HCT116 (cell line): ENCODE data around the gene CLEC17A. TPM values are rescaled to one million over a fixed set of nuclear protein-coding genes. Genes with fewer than 3 reads are reported as not detected.

Experiments
- ATAC-seq: fragments of 200-7000 bp; cut with Tn5 transposase; 2 replicates; pipeline ENCODE4 v1.9.1; 2020; ENCODE audit warnings: mild to moderate bottlenecking, moderate library complexity
- BruUV-seq: library from RNA; stranded (reverse); fragments of 400-500 nt; replicated peaks from 2 replicates; lab custom pipeline; 2021; lab: Mats Ljungman, UMichigan
- CTCF ChIA-PET: fragments of 300-600 bp; sonication (Branson Sonifier 250); formaldehyde crosslinking; loops from one replicate; lab custom pipeline; 2021; ENCODE audit warnings: antibody characterized with exemption; lab: Charles Lee
- POLR2A ChIA-PET: fragments of 300-600, 350-600 bp; sonication (Branson Sonifier 250); formaldehyde crosslinking; loops from one replicate; lab custom pipeline; 2021; ENCODE audit warnings: antibody characterized with exemption; lab: Charles Lee
- RAD21 ChIA-PET, 2 experiments: fragments of 300-600 bp; sonication (Branson Sonifier 250); formaldehyde crosslinking; loops; one replicate each; lab custom pipeline; 2023; ENCODE audit warnings: low total read pairs in 2 of 2; ENCODE audit not compliant: uncharacterized antibody in 2 of 2, unreplicated experiment in 2 of 2, low non-redundant PET in 1 of 2; lab: Charles Lee
- DNase-seq: peaks from one replicate; pipeline ENCODE4 v3.0.0-alpha.2; 2010; ENCODE audit warnings: low read depth, low spot score
- H2AFZ ChIP-seq: fragments of 200-600 bp; shearing (Covaris generic), sonication (generic); 2 replicates; pipeline ENCODE4 v1.6.1; 2017; ENCODE audit warnings: low read depth, mixed run types, mixed read lengths, antibody characterized with exemption, low read length; ENCODE audit not compliant: poor library complexity, severe bottlenecking
- H3K27ac ChIP-seq: 2 replicates; pipeline ENCODE4 v1.5.1; 2012; ENCODE audit warnings: low read depth, low read length
- H3K27me3 ChIP-seq: fragments of 200-600 bp; sonication (generic); 2 replicates; pipeline ENCODE4 v1.6.1; 2016; ENCODE audit warnings: mixed run types, low read length, mixed read lengths; ENCODE audit not compliant: insufficient read depth
- H3K36me3 ChIP-seq, 2 experiments: fragments of 200-500 bp in 1 of 2; fragments of 200-600 bp in 1 of 2; sonication (Bioruptor generic) in 1 of 2; sonication (generic) in 1 of 2; 2 replicates each; pipeline versions ENCODE4 v1.5.1 to v1.6.1; 2014 to 2016; ENCODE audit warnings: low read length in 2 of 2, inconsistent platforms in 1 of 2, mixed read lengths in 1 of 2, mixed run types in 1 of 2; ENCODE audit not compliant: insufficient read depth in 2 of 2, control insufficient read depth in 1 of 2
- H3K4me1 ChIP-seq, 2 experiments: fragments of 200-600 bp in 1 of 2; sonication (generic) in 1 of 2; 2 replicates each; pipeline versions ENCODE4 v1.5.1 to v1.6.1; 2012 to 2017; ENCODE audit warnings: low read length in 2 of 2, inconsistent platforms in 1 of 2, mild to moderate bottlenecking in 1 of 2, mixed read lengths in 1 of 2, mixed run types in 1 of 2, moderate library complexity in 1 of 2; ENCODE audit not compliant: insufficient read depth in 2 of 2, control insufficient read depth in 1 of 2
- H3K4me2 ChIP-seq: fragments of 200-600 bp; sonication (generic); 2 replicates; pipeline ENCODE4 v1.6.1; 2017; ENCODE audit warnings: mixed run types, low read length, mixed read lengths
- H3K4me3 ChIP-seq, 2 experiments: fragments of 200-600 bp in 1 of 2; sonication (generic) in 1 of 2; replicated peaks in 1 of 2; 2 replicates each; pipeline ENCODE4 v1.5.1; 2011 to 2016; ENCODE audit warnings: low read length in 2 of 2, control low read depth in 1 of 2, low read depth in 1 of 2, mild to moderate bottlenecking in 1 of 2, mixed read lengths in 1 of 2, mixed run types in 1 of 2
- H3K79me2 ChIP-seq: fragments of 200-600 bp; sonication (generic); 2 replicates; pipeline ENCODE4 v1.6.1; 2017; ENCODE audit warnings: mild to moderate bottlenecking, mixed run types, low read length, moderate library complexity, mixed read lengths; ENCODE audit not compliant: insufficient read depth
- H3K9ac ChIP-seq: fragments of 200-600 bp; sonication (generic); 2 replicates; pipeline ENCODE4 v1.6.1; 2016; ENCODE audit warnings: low read length, mixed read lengths
- H3K9me2 ChIP-seq: fragments of 200-600 bp; sonication (generic), shearing (Covaris generic); 2 replicates; pipeline ENCODE4 v1.6.1; 2017; ENCODE audit warnings: mixed run types, mild to moderate bottlenecking, moderate library complexity; ENCODE audit not compliant: insufficient read depth
- H3K9me3 ChIP-seq, 2 experiments: fragments of 200-500 bp in 1 of 2; fragments of 200-600 bp in 1 of 2; sonication (Bioruptor generic) in 1 of 2; sonication (generic) in 1 of 2; 2 replicates each; pipeline ENCODE4 v1.6.1; 2014 to 2017; ENCODE audit warnings: low read length in 2 of 2, mixed read lengths in 2 of 2, inconsistent platforms in 1 of 2, low read depth in 1 of 2, mild to moderate bottlenecking in 1 of 2, mixed run types in 1 of 2, moderate library complexity in 1 of 2; ENCODE audit not compliant: control insufficient read depth in 1 of 2, insufficient read depth in 1 of 2
- H4K20me1 ChIP-seq: fragments of 200-600 bp; sonication (generic), shearing (Covaris generic); 2 replicates; pipeline ENCODE4 v1.6.1; 2017; ENCODE audit warnings: mixed run types, mild to moderate bottlenecking, moderate library complexity; ENCODE audit not compliant: insufficient read depth
- CBX3 ChIP-seq: IDR thresholded peaks from 2 replicates; pipeline ENCODE4 v1.6.1; 2012; ENCODE audit warnings: low read depth
- JUND ChIP-seq: IDR thresholded peaks from 2 replicates; pipeline ENCODE4 v1.6.1; 2012
- SRF ChIP-seq: IDR thresholded peaks from 2 replicates; pipeline ENCODE4 v1.6.1; 2012; ENCODE audit warnings: low read depth
- ZBTB33 ChIP-seq: IDR thresholded peaks from 2 replicates; pipeline ENCODE4 v1.6.1; 2011; ENCODE audit warnings: mild to moderate bottlenecking, low read length, moderate library complexity; ENCODE audit not compliant: insufficient replicate concordance; ENCODE audit errors: extremely low read depth
- ZFX ChIP-seq: fragments of 450-650 bp; IDR thresholded peaks from 2 replicates; pipeline ENCODE4 v1.6.1; 2017
- intact Hi-C: fragments of 100-400 bp; cut with micrococcal nuclease; formaldehyde crosslinking; loops from 2 replicates; pipeline ENCODE4 v1.10.0; 2022
- total RNA-seq: library from RNA; stranded (reverse); gene quantifications from one replicate; pipeline ENCODE4 v1.2.1, GENCODE V29; 2021; ENCODE audit not compliant: unreplicated experiment
- TF ChIP-seq, protein P1 (sequence below): IDR thresholded peaks from 2 replicates; pipeline ENCODE4 v1.6.1; 2012
- TF ChIP-seq, protein P2 (sequence below): IDR thresholded peaks from 2 replicates; pipeline ENCODE4 v1.6.1; 2012; ENCODE audit warnings: low read depth

Gene CLEC17A
- total RNA-seq, 1 experiment from 2014 or later, result not detected

- DNase-seq (no peak), ATAC-seq (no peak)
- Histone ChIP-seq H3K36me3 (no peaks in the 10 kb centered on the region; a peak in 2 of 4 replicates), H3K27me3 (no peaks in the 10 kb centered on the region), H3K4me3 (no peak overlapping the region), H3K4me2 (no peak overlapping the region), H3K9ac (no peak overlapping the region), H3K9me3 (no peaks in the 10 kb centered on the region), H3K27ac (no peak overlapping the region), H4K20me1 (0 out of 2 replicates have a peak, but pooled peaks cover 3% of the 10 kb centered on the region), H3K9me2 (no peaks in the 10 kb centered on the region), H2AFZ (no peak overlapping the region), H3K4me1 (peaks cover 30 to 47% of the 10 kb centered on the region in 2 experiments), H3K79me2 (peaks cover 92% of the 10 kb centered on the region)
- TF ChIP-seq JUND, result no peak
- TF ChIP-seq ZFX, result no peak
- TF ChIP-seq ZBTB33, result no peak
- no peak for TF ChIP-seq CBX3
- TF ChIP-seq, protein P1, sequence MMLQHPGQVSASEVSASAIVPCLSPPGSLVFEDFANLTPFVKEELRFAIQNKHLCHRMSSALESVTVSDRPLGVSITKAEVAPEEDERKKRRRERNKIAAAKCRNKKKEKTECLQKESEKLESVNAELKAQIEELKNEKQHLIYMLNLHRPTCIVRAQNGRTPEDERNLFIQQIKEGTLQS, result no peak
- TF ChIP-seq SRF, result no peak
- TF ChIP-seq, protein P2, sequence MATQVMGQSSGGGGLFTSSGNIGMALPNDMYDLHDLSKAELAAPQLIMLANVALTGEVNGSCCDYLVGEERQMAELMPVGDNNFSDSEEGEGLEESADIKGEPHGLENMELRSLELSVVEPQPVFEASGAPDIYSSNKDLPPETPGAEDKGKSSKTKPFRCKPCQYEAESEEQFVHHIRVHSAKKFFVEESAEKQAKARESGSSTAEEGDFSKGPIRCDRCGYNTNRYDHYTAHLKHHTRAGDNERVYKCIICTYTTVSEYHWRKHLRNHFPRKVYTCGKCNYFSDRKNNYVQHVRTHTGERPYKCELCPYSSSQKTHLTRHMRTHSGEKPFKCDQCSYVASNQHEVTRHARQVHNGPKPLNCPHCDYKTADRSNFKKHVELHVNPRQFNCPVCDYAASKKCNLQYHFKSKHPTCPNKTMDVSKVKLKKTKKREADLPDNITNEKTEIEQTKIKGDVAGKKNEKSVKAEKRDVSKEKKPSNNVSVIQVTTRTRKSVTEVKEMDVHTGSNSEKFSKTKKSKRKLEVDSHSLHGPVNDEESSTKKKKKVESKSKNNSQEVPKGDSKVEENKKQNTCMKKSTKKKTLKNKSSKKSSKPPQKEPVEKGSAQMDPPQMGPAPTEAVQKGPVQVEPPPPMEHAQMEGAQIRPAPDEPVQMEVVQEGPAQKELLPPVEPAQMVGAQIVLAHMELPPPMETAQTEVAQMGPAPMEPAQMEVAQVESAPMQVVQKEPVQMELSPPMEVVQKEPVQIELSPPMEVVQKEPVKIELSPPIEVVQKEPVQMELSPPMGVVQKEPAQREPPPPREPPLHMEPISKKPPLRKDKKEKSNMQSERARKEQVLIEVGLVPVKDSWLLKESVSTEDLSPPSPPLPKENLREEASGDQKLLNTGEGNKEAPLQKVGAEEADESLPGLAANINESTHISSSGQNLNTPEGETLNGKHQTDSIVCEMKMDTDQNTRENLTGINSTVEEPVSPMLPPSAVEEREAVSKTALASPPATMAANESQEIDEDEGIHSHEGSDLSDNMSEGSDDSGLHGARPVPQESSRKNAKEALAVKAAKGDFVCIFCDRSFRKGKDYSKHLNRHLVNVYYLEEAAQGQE, result no peak
- no TSS peak for BruUV-seq
- CTCF ChIA-PET, result no interaction called here
- RAD21 ChIA-PET, result no interaction called here
- POLR2A ChIA-PET, result no interaction called here
- intact Hi-C loops, result loop anchor here (5.0 kb wide), 1 partner anchor 129 kb away; no protein-coding TSS in a partner anchor
Measured at GRCh38 chr19:14558370-14559066, 24.4 kb upstream of the CLEC17A start.
